Measurements from ENCODE around the gene CEACAM16. TPM values are rescaled to one million over a fixed set of nuclear protein-coding genes. Genes with fewer than 3 reads are reported as not detected.
"Not testable (repeated sequence)": the region's sequence is repeated elsewhere in the genome, so short reads cannot be mapped to it uniquely, and the experiment has no call there.

Gene CEACAM16
- total RNA-seq, 2 experiments from 2014 or later: not detected

DNA sequence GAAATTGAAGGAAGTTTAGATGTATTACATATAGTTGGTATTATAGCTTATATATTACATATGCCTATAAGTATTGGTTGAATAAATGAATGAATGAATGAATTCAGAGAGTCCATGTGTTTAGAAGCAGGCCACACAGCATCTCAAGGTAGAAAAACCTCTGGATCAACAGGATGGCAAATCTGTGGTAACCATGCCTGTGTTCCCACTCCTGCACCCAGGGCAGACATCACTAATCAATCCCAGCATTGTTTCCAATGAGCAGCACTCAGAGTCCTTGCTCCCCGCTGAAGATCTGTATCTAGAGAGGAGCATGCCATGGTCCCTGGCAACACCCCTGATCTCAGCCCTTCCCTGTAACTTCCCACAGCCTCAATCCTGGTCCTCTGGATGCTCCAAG lies 26.7 kb upstream of the CEACAM16 start:
- POLR2A ChIA-PET: no interaction called here
- CTCF ChIA-PET: no interaction called here

DNA sequence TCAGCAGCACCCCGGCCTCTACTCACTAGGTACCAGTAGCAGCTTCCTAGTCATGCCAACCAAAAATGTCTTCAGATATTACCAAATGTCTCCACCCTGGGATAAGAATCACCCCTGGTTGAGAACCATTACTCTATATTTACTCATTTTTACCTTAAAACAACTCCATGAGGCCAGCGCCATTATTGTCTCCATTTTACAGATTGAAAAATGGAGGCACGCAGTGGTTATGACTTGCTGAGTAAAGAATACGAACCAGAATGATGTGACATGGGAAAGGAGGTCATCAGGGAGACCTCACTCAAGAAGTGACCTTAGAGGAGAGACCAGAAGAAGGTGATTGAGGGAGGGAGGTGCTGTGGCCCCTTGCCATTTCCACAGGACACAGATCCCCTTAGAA lies 25.4 kb upstream of the CEACAM16 start:
- CTCF ChIA-PET: no interaction called here
- POLR2A ChIA-PET: no interaction called here

DNA sequence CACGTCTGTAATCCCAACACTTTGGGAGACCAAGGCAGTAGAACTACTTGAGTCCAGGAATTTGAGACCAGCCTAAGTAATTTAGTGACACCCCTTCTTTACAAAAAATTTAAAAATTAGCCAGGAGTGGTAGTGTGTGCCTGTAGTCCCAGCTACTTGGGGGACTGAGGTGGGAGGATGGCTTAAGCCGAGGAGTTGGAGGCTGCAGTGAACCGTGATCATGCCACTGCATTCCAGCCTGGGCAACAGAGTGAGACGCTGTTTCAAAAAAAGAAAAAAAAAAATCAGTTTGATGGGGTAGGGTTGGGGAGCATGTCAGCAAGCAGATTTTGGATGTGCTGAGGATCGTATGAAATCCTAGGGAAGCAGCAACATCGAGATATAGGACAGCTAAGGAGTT lies 23.4 kb upstream of the CEACAM16 start:
- CTCF ChIA-PET: no interaction called here
- POLR2A ChIA-PET: no interaction called here

DNA sequence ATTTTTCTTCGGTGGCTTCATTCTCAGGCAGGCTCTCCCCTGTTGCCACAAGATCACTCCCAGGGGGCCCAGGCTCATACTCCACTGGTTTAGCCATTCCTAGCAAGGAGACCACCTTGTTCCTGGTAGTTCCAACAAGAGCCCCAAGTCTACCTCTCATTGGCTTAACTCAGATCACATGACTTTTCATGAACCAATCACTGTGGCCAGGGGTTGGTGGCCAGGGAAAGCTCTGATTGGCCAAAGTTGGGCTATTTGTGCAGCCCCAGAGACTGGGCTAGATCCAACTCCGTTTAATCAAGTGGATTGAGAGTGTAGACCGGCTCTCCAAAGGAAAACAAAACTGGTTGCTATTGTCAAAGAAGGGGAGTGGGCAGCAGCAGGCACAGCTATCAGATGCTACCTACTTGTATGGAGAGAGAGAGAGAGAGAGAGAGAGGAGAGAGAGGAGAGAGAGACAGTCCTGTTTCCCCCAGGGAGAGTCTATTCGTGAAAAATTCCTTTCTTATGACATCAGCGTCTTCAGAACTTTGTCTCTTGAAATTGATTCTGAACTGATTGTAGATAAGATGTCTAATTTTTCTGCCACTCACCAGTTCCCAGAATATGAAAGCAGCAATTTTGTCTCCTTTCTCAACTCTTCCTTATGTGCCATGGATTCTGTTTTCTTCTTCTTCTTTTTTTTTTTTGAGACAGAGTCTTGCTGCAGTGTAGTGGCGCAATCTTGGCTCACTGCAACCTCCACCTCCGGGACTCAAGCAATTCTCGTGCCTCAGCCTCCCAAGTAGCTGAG lies 21.7 kb upstream of the CEACAM16 start:
- CTCF ChIA-PET: no interaction called here
- POLR2A ChIA-PET: no interaction called here

DNA sequence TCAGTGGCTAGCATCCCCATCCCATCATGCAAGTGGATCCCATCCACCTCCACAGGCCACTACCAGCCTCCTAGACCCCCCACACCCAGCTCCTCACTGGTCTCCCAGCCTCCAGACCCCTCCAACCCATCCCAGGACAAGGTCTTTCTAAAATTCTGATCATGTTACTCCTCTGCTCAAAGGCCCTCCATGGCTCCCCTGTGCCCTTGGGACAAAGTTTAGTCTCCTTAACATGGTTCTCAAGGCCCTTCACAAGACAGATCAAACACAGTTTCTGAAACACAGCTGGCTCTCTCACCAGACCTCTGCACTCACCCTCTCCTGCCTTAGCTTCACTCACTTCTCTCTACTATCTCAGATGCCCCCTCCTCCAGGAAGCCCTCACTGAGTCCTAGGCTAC lies 18.4 kb upstream of the CEACAM16 start:
- ChIA-PET POLR2A (no interaction called here), CTCF (interaction anchor here (1.4 kb wide), 1 partner anchor 90 kb away, joined by 3 read pairs; no protein-coding TSS in a partner anchor)

DNA sequence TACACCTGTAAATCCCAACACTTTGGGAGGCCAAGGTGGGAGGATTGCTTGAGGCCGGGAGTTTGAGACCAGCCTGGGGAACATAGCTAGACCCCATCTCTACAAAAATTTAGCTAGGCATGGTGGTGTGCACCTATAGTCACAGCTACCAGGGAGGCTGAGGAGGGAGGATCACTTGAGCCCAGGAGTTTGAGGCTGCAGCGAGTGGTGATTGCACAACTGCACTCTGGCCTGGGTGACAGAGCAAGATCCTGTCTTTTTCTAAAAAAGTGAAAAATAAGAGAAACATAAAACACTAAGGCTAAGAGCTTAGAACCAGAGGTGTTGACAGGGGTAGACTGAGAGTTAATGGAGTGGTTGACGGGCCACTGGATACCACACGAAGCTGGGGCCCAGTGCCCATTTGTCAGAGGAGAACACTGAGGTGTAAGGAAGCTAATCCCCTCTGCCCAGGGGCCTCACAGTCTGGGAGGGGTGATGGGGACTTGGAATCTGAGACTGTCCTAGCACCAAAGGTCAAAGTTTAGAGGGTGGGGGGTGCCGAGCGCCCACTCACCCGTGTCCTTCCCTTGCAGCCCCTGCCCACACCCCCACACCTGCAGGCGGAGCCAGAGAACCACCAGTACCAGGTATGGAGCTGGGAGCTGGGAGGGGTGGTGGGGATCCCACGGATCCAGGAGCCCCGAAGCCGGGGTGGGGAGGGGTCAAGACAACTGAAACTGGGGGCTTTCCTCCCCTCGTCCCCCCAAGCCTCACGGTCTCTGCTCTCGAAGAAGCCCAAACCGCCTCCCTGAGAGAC lies 16.8 kb upstream of the CEACAM16 start:
- POLR2A ChIA-PET: no interaction called here
- CTCF ChIA-PET: interaction anchor here (1.5 kb wide), 1 partner anchor 42 kb away, joined by 4 read pairs; no protein-coding TSS in a partner anchor

DNA sequence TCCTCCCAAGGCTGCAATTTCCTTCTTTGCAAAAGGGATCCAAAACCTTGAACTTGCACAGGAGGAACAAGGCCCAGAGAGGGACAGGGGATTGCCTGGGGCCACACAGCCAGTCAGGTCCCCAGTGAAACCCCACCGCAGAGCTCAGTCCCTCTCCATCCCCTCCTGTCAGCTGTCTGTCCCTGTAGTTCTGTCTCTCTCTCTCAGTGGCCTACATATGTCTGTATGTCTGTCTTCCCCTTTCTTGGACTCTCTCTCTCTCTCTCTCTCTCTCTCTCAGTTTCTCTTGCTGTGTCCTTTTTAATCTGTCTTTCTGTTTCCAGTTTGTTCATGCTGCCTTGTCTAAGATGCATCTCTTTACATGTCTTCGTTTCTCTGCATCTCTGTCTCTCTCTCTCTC lies 16.1 kb upstream of the CEACAM16 start:
- POLR2A ChIA-PET: no interaction called here
- CTCF ChIA-PET: interaction anchor here (1.5 kb wide), 1 partner anchor 41 kb away, joined by 4 read pairs; no protein-coding TSS in a partner anchor

DNA sequence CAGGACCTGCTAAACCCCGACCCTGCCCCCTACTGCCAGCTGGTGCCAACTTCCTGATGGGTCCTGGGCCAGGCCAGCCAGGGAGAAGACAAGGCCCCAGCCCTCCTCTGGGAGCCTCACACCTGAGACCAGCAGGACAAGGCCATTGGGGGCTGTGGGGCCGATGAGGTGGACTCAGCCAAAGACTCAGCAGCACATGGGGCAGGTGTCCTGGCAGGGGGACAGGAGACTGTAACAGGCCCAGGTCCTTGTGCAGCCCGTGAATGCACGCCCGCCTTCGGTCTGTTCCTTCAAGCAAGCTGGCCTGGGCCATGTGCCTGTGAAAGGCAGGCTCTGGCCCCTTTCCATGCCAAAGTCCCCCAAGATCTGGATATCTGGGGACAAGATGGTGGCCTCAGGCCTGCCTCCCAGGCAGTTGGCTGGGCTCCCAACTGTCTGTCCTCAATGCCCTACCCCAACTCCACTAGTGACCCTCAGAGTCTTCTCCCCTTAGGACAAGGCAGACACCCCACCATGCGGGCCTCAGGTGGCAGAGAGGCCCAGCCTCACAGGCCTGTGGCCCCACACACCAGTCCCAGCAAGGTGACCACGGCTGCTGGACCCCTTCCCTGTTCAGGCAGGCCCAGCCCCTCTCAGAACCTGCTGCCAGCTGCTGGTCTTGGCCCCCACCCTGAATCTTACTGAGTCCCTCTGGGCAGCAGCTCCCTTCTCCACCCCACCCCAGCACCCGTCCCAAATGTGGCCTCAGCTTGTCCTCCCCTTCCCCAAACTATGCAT lies 15.3 kb upstream of the CEACAM16 start:
- ChIA-PET POLR2A (no interaction called here), CTCF (interaction anchor here (0.5 to 1.5 kb wide), 2 partner anchors 41 to 89 kb away, joined by 3 to 4 read pairs; no protein-coding TSS in a partner anchor)

DNA sequence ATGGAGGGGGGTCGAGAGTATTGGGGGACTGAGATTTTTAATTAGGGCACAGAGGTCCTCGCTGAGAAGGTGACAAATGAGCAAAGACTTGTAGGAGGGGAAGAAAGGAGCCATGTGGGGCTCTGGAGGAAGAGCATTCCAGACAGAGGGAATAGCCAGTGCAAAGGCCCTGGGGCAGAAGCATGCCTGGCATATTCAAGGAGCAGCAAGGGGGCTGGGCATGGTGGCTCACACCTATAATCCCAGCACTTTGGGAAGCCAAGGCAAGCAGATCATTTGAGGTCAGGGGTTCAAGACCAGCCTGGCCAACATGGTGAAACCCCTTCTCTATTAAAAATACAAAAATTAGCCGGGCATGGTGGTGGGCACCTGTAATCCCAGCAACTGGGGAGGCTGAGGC lies 14.6 kb upstream of the CEACAM16 start:
- CTCF ChIA-PET: not testable (repeated sequence)

DNA sequence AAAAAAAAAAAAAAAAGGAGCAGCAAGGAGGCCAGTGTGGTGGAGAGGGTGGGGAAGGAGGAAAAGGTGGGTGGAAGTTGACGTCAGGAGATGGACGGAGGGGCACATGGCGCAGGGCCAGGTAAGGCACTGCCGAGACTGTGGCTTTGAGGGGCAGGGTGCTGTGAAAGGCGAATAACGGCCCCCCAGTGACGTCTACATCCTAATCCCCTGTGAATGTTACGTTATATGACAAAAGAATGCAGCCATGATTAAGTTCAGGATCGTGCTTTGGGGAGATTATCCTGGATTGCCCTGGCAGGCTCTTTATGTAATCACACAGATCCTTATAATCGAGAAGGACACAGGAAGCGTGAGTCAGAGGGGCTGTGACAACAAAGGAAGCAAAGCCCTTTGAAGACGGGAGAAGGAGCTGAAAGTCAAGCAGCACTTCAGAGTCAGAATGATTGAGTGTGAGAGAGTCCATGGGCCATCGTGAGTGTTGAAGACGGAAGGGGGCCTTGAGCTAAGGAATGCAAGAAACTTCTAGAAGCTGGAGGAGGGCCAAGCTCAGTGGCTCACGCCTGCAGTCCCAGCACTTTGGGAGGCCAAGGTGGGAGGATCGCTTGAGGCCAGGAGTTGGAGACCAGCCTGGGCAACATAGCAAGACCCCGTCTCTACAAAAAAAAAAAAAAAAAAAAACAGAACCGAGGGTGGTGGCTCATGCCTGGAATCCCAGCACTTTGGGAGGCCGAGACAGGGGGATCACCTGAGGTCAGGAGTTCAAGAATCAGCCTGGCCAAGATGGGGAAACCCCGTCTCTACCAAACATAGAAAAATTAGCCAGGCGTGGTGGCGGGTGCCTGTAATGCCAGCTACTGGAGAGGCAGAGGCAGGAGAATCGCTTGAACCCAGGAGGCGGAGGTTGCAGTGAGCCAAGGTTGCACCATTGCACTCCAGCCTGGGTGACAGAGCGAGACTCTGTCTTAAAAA lies 13.8 kb upstream of the CEACAM16 start:
- CTCF ChIA-PET: interaction anchor here (0.7 to 2.0 kb wide), 2 partner anchors 86 to 108 kb away, joined by 4 to 5 read pairs; no protein-coding TSS in a partner anchor
- POLR2A ChIA-PET: no interaction called here

More for the DNA sequence above, 14.6 kb upstream of the CEACAM16 start:
- POLR2A ChIA-PET: not testable (repeated sequence)

DNA sequence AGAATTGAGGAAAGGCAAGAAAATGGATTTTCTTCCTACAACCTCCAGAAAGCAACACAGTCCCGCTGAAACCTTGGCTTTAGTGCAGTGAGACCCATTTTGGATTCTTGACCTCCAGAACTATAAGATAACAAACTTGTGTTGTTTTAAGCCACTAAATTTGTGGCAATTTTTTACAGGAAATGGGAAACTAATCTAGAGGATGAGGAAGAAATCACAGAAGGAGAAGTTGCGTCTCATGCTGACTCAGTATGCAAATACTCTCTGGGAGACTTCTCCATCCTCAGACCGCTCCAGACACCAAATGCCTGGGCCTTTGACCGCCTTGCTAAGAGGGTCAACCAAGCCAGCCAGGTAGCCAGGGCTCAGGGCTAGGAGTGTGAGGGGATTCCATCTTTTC lies 13.1 kb upstream of the CEACAM16 start:
- POLR2A ChIA-PET: no interaction called here
- CTCF ChIA-PET: interaction anchor here (0.7 to 2.0 kb wide), 2 partner anchors 85 to 107 kb away, joined by 4 to 5 read pairs; no protein-coding TSS in a partner anchor

DNA sequence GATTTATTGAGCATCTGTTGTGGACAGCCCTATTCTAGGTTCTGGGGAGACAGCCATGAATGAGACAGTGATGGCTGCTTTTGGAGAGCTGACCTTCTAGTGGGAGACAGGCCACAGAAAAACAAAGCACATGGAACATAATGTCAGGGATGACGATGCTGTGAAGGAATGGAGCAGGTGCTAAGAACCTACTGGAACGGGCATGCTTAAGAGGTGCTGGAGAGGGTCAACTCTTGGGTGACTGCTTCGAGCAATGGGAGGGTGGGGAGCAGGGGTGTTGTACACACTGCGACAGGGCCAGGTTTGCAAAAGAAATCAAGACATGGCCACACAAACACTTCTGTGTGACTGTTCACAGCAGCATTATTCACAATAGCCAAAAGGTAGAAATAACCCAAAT lies 12.1 kb upstream of the CEACAM16 start:
- POLR2A ChIA-PET: no interaction called here
- CTCF ChIA-PET: interaction anchor here (2.0 kb wide), 1 partner anchor 84 kb away, joined by 5 read pairs; no protein-coding TSS in a partner anchor

DNA sequence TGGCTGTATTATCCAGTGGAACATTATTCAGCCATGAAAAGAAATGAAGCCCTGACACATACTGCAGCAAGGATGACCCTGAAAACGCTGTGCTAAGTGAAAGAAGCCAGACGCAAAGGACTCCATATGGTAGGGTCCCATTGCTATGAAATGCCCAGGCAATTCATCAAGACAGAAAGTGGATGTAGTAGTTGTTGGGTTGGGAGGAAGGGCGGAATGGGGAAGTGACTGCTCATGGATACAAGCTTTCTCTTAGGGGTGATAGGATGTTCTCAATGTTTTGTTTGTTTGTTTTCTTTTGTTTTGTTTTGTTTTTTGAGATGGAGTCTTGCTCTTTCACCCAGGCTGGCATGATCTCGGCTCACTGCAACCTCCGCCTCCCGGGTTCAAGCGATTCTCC lies 11.1 kb upstream of the CEACAM16 start:
- ChIA-PET CTCF (interaction anchor here (0.7 to 4.5 kb wide), 3 partner anchors 36 to 96 kb away, joined by 3 to 46 read pairs (median 3); no protein-coding TSS in a partner anchor), POLR2A (no interaction called here)

DNA sequence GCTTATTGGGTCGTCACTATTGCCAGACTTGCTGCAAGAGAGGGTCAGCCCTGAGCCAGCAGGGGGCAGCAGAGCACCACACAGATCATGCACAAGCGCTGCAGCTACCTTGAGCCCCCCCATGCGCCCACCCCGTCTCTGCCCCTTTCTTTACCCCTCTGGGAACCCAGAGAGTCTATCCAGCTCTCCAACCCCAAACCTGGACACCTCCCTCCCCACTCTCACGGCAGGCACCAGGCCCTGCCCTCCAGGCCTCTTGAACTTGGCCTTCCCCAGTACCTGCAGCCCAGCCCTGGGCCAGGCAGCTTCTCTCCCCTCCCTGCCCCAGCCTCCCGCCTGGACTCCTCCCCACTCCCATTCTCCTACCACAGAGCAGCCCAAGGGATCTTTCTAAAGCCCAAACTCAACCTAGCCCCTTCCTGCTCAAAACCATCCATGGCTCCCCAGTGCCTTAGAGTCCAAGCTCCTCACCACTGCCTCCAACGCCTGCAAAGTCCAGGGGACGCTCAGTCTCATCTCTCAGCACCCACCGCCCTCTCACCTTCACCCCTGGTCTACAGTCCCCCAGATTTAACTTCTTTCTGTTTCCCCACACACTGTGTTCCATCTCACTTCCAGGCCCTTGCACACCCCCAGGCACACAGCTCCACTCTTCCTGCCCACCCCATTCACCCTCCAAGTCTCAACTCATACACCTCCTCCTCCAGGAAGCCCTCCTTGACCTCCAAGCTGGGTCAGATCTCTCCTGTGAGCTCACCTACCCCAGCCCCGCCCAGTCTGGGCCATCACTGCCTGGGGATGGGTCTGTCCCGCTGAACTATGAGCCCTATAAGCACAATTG lies 9.4 kb upstream of the CEACAM16 start:
- ChIA-PET CTCF (interaction anchor here (0.6 to 4.5 kb wide), 16 partner anchors 9 to 1161 kb away, joined by 3 to 46 read pairs (median 4); no protein-coding TSS in a partner anchor), POLR2A (no interaction called here)

DNA sequence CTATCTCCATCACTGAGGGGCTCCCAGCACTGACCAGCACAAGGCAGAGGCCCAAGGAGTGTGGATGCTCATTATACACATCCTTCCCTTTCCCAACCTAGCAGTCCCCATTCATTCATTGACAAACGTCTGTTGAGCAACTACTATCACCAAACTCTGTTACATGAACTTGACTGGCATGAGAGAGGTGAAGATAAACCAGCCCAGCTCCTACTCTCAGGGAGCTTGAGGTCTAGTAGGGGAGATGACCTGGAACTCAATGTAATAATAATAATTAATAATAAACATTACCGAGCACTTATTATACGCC lies 8.9 kb upstream of the CEACAM16 start:
- ChIA-PET POLR2A (no interaction called here), CTCF (interaction anchor here (0.6 to 4.5 kb wide), 11 partner anchors 23 to 1162 kb away, joined by 3 to 46 read pairs (median 4); no protein-coding TSS in a partner anchor)

DNA sequence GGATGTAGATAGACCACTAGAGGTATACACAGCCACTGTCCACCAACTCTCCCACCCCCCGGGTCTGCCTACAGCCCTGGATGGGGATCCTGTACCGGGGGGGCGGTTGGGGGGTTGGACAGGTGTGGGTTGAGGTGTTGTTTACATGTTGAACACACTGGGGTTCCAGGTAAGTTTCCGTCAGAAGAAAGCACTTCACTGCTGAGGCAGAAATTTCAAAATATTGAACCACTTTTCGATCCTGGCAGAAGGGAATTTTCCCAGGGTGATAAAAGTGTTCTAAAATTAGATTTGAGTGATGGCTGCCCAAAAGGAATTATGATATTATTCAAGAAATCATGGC lies 6.6 kb upstream of the CEACAM16 start:
- ChIA-PET CTCF (interaction anchor here (1.1 to 1.7 kb wide), 3 partner anchors 21 to 78 kb away, joined by 3 to 9 read pairs (median 9); no protein-coding TSS in a partner anchor), POLR2A (no interaction called here)

DNA sequence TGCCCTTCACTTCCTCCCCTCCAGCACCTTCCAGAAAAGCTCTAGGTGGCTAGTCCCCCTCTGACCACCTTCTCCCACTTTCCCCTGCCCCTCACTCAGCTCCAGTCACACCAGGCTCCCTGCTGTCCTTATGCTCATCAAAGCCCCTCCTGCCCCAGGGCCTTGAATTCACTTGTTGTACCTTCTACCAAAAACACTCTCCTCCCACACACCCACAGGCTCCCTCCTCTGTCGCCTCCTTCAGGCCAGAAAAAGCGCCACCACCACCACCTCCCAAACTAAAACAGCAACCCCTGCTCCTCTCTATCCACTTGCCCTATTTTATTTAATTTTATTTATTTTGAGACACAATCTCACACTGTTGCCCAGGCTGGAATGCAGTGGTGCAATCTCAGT lies 4.8 kb upstream of the CEACAM16 start:
- ChIA-PET POLR2A (no interaction called here), CTCF (interaction anchor here (0.6 to 2.4 kb wide), 3 partner anchors 28 to 258 kb away, joined by 3 to 7 read pairs (median 4); no protein-coding TSS in a partner anchor)

Data from activated CD8-positive, alpha-beta memory T cell treated with anti-CD3 and anti-CD28 coated beads for 36 hours (primary cell).